Ishikawa (cell line): ENCODE results near the gene TMEM232.

Experiments used
- CREB1 ChIP-seq: IDR thresholded peaks from 2 replicates; pipeline ENCODE4 v1.6.1; 2012; ENCODE audit warnings: low read depth
- EGR1 ChIP-seq: IDR thresholded peaks from 2 replicates; pipeline ENCODE4 v1.6.1; 2012
- EP300 ChIP-seq: IDR thresholded peaks from 2 replicates; pipeline ENCODE4 v1.6.1; 2012; ENCODE audit warnings: borderline replicate concordance
- NFIC ChIP-seq: IDR thresholded peaks from 2 replicates; pipeline ENCODE4 v1.6.1; 2012
- RAD21 ChIP-seq: IDR thresholded peaks from 2 replicates; pipeline ENCODE4 v1.6.1; 2012; ENCODE audit warnings: low read depth
- TAF1 ChIP-seq: IDR thresholded peaks from 2 replicates; pipeline ENCODE4 v1.6.1; 2012; ENCODE audit warnings: low read depth, mild to moderate bottlenecking
- TCF12 ChIP-seq: IDR thresholded peaks from 2 replicates; pipeline ENCODE4 v1.6.1; 2012; ENCODE audit warnings: low read depth
- TEAD4 ChIP-seq: IDR thresholded peaks from 2 replicates; pipeline ENCODE4 v1.6.1; 2012
- ZBTB7A ChIP-seq: IDR thresholded peaks from 2 replicates; pipeline ENCODE4 v1.6.1; 2012; ENCODE audit warnings: low read depth
- TF ChIP-seq, protein P1 (sequence below): IDR thresholded peaks from 2 replicates; pipeline ENCODE4 v1.6.1; 2012
- TF ChIP-seq, protein P2 (sequence below): IDR thresholded peaks from 2 replicates; pipeline ENCODE4 v1.6.1; 2012

DNA sequence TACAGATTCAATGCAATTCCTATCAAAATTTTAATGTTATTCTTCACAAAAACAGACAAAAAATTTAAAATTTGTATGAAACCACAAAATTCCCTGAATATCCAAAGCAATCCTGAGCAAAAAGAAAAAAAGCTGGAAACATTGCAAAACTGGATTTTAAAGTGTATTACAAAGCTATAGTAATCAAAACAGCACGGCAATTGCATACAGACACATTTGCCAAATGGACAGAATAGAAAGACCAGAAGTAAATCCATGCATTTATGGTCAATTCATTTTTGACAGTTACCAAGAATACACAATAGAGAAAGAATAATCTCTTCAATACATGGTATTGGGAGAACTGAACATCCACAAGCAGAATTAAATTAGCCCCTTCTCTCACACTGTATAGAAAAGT is 110.5 kb downstream of the TMEM232 start:
- TF ChIP-seq RAD21 (no peak), EP300 (no peak), TAF1 (no peak), CREB1 (no peak), TEAD4 (no peak), TCF12 (no peak), NFIC (no peak), ZBTB7A (no peak), EGR1 (no peak)
- TF ChIP-seq, protein P1, sequence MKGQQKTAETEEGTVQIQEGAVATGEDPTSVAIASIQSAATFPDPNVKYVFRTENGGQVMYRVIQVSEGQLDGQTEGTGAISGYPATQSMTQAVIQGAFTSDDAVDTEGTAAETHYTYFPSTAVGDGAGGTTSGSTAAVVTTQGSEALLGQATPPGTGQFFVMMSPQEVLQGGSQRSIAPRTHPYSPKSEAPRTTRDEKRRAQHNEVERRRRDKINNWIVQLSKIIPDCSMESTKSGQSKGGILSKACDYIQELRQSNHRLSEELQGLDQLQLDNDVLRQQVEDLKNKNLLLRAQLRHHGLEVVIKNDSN: no peak
- TF ChIP-seq, protein P2, sequence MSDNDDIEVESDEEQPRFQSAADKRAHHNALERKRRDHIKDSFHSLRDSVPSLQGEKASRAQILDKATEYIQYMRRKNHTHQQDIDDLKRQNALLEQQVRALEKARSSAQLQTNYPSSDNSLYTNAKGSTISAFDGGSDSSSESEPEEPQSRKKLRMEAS: no peak
